HepG2 (cell line): ENCODE data around the gene STAG3. TPM values are rescaled to one million over a fixed set of nuclear protein-coding genes. Genes with fewer than 3 reads are reported as not detected.
A peak's percentile ranks its signal among the peaks of the same experiment; 100 is the strongest.

ENCODE experiments used
- FOXM1 ChIP-seq: sonication (generic); formaldehyde crosslinking; IDR thresholded peaks from 2 replicates; pipeline ENCODE4 v1.5.0; 2020; ENCODE audit warnings: missing genetic modification reagents
- HOXD1 ChIP-seq: sonication (generic); formaldehyde crosslinking; IDR thresholded peaks from 2 replicates; pipeline ENCODE4 v1.5.0; 2020; ENCODE audit warnings: missing genetic modification reagents
- SMAD1 ChIP-seq: sonication (generic); formaldehyde crosslinking; IDR thresholded peaks from 2 replicates; pipeline ENCODE4 v1.4.0; 2020; ENCODE audit warnings: missing genetic modification reagents, low read depth, mild to moderate bottlenecking, borderline replicate concordance
- ZNF382 ChIP-seq: sonication (generic); formaldehyde crosslinking; IDR thresholded peaks from 2 replicates; pipeline ENCODE4 v1.5.0; 2020; ENCODE audit warnings: missing genetic modification reagents, mild to moderate bottlenecking, borderline replicate concordance
- ZNF598 ChIP-seq: sonication (generic); formaldehyde crosslinking; IDR thresholded peaks from 2 replicates; pipeline ENCODE4 v1.5.1; 2020; ENCODE audit warnings: mild to moderate bottlenecking, missing genetic modification reagents, borderline replicate concordance
- ZNF749 ChIP-seq: sonication (generic); formaldehyde crosslinking; IDR thresholded peaks from 2 replicates; pipeline ENCODE4 v1.8.0; 2022; ENCODE audit warnings: mild to moderate bottlenecking, missing genetic modification reagents, moderate library complexity, borderline replicate concordance
- ZSCAN12 ChIP-seq: sonication (generic); formaldehyde crosslinking; IDR thresholded peaks from 2 replicates; pipeline ENCODE4 v1.9.0; 2021; ENCODE audit warnings: mild to moderate bottlenecking, missing genetic modification reagents
- ZSCAN25 ChIP-seq: sonication (generic); formaldehyde crosslinking; IDR thresholded peaks from 2 replicates; pipeline ENCODE4 v1.8.0; 2022; ENCODE audit warnings: mild to moderate bottlenecking, missing genetic modification reagents
- ZSCAN29 ChIP-seq: sonication (generic); formaldehyde crosslinking; conservative IDR thresholded peaks from 2 replicates; pipeline ENCODE4 v1.4.0; 2020; ENCODE audit warnings: mild to moderate bottlenecking, missing genetic modification reagents
- ZSCAN31 ChIP-seq: sonication (generic); formaldehyde crosslinking; IDR thresholded peaks from 2 replicates; pipeline ENCODE4 v1.5.0; 2020; ENCODE audit warnings: low read depth, mild to moderate bottlenecking, missing genetic modification reagents
- polyA plus RNA-seq, 8 experiments: library from polyadenylated mRNA; depleted of rRNA in 3 of 8; stranded (reverse) in 7 of 8; unstranded in 1 of 8; fragments of >200 nt; fragmentation: Illumina TruSeq in 4 of 8; extraction: Trizol in 4 of 8; gene quantifications; 2 replicates each; pipeline versions ENCODE4 v1.2.1 to v1.2.3, GENCODE V29; 2011 to 2016; ENCODE audit warnings: low read depth in 4 of 8, missing spikeins in 1 of 8, mixed read lengths in 1 of 8; ENCODE audit not compliant: insufficient read depth in 1 of 8
- total RNA-seq, 5 experiments: library from RNA; depleted of rRNA; stranded (reverse); fragments of >200 nt; fragmentation: Illumina TruSeq; extraction: Trizol; gene quantifications; 2 replicates each; pipeline ENCODE4 v1.2.3, GENCODE V29; 2016; ENCODE audit warnings: low read depth in 1 of 5
- TF ChIP-seq, protein P1 (sequence below): sonication (generic); formaldehyde crosslinking; IDR thresholded peaks from 2 replicates; pipeline ENCODE4 v1.4.0; 2020; ENCODE audit warnings: low read depth, missing genetic modification reagents
- TF ChIP-seq, protein P2 (sequence below): sonication (generic); formaldehyde crosslinking; IDR thresholded peaks from 2 replicates; pipeline ENCODE4 v1.4.0; 2020; ENCODE audit warnings: mild to moderate bottlenecking, low read depth, missing genetic modification reagents
- TF ChIP-seq, protein P3 (sequence below): conservative IDR thresholded peaks from 2 replicates; pipeline ENCODE4 v1.6.1; 2018; ENCODE audit warnings: missing genetic modification reagents
- TF ChIP-seq, protein P4 (sequence below): sonication (generic); formaldehyde crosslinking; IDR thresholded peaks from 2 replicates; pipeline ENCODE4 v1.8.0; 2022; ENCODE audit warnings: missing genetic modification reagents, mild to moderate bottlenecking, inconsistent platforms, borderline replicate concordance
- TF ChIP-seq, protein P5 (sequence below): sonication (generic); formaldehyde crosslinking; IDR thresholded peaks from 2 replicates; pipeline ENCODE4 v1.4.0; 2020; ENCODE audit warnings: missing genetic modification reagents
- TF ChIP-seq, protein P6 (sequence below): sonication (generic); formaldehyde crosslinking; IDR thresholded peaks from 2 replicates; pipeline ENCODE4 v1.4.0; 2020; ENCODE audit warnings: low read depth, mild to moderate bottlenecking, missing genetic modification reagents

Gene STAG3
- total and polyA plus RNA-seq, 2 of the 13 experiments (the other 11 are each of a cell fraction or from before 2014, with no cell fraction given), result 0.09 to 0.33 TPM

DNA sequence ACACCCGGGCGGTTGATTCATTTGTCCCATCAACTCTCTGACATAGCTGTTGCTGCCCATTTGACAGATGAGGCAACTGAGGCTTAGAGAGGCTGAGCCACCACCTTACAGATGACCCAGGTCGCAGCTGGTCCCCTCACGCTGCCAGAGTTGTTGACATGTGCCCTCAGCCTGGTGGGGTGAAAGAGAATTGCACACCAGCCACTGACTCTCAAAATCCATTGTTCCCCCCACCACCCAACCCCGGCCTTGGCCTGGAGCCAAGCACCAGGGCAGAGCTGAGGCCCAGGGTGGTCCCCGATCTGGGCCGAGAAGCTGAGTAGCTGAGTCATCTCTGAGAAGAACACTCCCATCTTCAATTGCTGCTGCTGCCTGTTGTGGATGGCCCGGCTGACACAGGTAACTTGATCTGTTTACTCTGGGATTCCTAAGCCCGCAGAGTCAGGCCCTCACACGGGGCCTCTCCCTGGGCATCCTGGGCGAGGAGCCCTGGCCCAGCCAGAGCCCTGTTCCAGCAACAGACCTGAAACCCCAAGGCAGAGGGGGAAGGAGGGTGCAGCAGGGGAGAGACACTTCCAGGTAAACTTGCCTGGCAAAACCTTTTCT lies 69.5 kb downstream of the STAG3 start (continued):
- TF ChIP-seq, protein P1, sequence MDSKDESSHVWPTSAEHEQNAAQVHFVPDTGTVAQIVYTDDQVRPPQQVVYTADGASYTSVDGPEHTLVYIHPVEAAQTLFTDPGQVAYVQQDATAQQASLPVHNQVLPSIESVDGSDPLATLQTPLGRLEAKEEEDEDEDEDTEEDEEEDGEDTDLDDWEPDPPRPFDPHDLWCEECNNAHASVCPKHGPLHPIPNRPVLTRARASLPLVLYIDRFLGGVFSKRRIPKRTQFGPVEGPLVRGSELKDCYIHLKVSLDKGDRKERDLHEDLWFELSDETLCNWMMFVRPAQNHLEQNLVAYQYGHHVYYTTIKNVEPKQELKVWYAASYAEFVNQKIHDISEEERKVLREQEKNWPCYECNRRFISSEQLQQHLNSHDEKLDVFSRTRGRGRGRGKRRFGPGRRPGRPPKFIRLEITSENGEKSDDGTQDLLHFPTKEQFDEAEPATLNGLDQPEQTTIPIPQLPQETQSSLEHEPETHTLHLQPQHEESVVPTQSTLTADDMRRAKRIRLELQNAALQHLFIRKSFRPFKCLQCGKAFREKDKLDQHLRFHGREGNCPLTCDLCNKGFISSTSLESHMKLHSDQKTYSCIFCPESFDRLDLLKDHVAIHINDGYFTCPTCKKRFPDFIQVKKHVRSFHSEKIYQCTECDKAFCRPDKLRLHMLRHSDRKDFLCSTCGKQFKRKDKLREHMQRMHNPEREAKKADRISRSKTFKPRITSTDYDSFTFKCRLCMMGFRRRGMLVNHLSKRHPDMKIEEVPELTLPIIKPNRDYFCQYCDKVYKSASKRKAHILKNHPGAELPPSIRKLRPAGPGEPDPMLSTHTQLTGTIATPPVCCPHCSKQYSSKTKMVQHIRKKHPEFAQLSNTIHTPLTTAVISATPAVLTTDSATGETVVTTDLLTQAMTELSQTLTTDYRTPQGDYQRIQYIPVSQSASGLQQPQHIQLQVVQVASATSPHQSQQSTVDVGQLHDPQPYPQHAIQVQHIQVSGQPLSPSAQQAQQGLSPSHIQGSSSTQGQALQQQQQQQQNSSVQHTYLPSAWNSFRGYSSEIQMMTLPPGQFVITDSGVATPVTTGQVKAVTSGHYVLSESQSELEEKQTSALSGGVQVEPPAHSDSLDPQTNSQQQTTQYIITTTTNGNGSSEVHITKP (CRISPR knock-in tag), result no peak
- TF ChIP-seq, protein P2, sequence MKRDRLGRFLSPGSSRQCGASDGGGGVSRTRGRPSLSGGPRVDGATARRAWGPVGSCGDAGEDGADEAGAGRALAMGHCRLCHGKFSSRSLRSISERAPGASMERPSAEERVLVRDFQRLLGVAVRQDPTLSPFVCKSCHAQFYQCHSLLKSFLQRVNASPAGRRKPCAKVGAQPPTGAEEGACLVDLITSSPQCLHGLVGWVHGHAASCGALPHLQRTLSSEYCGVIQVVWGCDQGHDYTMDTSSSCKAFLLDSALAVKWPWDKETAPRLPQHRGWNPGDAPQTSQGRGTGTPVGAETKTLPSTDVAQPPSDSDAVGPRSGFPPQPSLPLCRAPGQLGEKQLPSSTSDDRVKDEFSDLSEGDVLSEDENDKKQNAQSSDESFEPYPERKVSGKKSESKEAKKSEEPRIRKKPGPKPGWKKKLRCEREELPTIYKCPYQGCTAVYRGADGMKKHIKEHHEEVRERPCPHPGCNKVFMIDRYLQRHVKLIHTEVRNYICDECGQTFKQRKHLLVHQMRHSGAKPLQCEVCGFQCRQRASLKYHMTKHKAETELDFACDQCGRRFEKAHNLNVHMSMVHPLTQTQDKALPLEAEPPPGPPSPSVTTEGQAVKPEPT (CRISPR knock-in tag), result no peak
- TF ChIP-seq SMAD1 (CRISPR knock-in tag), result no peak
- TF ChIP-seq FOXM1 (CRISPR knock-in tag), result no peak
- TF ChIP-seq ZNF382 (CRISPR knock-in tag), result no peak
- no peak for TF ChIP-seq ZNF749 (CRISPR knock-in tag)
- TF ChIP-seq ZSCAN29, result no peak
- TF ChIP-seq, protein P3, sequence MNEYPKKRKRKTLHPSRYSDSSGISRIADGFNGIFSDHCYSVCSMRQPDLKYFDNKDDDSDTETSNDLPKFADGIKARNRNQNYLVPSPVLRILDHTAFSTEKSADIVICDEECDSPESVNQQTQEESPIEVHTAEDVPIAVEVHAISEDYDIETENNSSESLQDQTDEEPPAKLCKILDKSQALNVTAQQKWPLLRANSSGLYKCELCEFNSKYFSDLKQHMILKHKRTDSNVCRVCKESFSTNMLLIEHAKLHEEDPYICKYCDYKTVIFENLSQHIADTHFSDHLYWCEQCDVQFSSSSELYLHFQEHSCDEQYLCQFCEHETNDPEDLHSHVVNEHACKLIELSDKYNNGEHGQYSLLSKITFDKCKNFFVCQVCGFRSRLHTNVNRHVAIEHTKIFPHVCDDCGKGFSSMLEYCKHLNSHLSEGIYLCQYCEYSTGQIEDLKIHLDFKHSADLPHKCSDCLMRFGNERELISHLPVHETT (CRISPR knock-in tag), result no peak
- TF ChIP-seq ZSCAN31 (CRISPR knock-in tag), result 0 out of 2 replicates have a peak, but pooled peaks have one; percentile 26
- TF ChIP-seq, protein P4, sequence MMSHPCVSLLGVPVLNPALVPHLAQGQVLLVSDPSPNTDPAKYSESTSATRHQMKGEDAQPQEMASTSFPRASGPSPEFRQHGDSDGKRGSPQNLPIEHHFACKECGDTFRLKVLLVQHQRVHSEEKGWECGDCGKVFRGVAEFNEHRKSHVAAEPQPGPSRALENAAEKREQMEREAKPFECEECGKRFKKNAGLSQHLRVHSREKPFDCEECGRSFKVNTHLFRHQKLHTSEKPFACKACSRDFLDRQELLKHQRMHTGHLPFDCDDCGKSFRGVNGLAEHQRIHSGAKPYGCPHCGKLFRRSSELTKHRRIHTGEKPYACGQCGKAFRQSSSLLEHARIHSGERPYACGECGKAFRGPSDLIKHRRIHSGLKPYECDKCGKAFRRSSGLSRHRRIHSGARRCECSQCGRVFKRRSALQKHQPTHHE, result no peak
- no peak for TF ChIP-seq ZSCAN12 (CRISPR knock-in tag)
- TF ChIP-seq ZNF598, result no peak
- TF ChIP-seq HOXD1 (CRISPR knock-in tag), result no peak
- TF ChIP-seq ZSCAN25 (CRISPR knock-in tag), result no peak
- TF ChIP-seq, protein P5, sequence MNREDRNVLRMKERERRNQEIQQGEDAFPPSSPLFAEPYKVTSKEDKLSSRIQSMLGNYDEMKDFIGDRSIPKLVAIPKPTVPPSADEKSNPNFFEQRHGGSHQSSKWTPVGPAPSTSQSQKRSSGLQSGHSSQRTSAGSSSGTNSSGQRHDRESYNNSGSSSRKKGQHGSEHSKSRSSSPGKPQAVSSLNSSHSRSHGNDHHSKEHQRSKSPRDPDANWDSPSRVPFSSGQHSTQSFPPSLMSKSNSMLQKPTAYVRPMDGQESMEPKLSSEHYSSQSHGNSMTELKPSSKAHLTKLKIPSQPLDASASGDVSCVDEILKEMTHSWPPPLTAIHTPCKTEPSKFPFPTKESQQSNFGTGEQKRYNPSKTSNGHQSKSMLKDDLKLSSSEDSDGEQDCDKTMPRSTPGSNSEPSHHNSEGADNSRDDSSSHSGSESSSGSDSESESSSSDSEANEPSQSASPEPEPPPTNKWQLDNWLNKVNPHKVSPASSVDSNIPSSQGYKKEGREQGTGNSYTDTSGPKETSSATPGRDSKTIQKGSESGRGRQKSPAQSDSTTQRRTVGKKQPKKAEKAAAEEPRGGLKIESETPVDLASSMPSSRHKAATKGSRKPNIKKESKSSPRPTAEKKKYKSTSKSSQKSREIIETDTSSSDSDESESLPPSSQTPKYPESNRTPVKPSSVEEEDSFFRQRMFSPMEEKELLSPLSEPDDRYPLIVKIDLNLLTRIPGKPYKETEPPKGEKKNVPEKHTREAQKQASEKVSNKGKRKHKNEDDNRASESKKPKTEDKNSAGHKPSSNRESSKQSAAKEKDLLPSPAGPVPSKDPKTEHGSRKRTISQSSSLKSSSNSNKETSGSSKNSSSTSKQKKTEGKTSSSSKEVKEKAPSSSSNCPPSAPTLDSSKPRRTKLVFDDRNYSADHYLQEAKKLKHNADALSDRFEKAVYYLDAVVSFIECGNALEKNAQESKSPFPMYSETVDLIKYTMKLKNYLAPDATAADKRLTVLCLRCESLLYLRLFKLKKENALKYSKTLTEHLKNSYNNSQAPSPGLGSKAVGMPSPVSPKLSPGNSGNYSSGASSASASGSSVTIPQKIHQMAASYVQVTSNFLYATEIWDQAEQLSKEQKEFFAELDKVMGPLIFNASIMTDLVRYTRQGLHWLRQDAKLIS (CRISPR knock-in tag), result no peak
- TF ChIP-seq, protein P6, sequence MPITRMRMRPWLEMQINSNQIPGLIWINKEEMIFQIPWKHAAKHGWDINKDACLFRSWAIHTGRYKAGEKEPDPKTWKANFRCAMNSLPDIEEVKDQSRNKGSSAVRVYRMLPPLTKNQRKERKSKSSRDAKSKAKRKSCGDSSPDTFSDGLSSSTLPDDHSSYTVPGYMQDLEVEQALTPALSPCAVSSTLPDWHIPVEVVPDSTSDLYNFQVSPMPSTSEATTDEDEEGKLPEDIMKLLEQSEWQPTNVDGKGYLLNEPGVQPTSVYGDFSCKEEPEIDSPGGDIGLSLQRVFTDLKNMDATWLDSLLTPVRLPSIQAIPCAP (CRISPR knock-in tag), result no peak
